Measurements from ENCODE around the gene DHRS12. TPM values are rescaled to one million over a fixed set of nuclear protein-coding genes. Genes with fewer than 3 reads are reported as not detected.

The DHRS12 gene
- total RNA-seq, 1 donor from 2014 or later = 11.3 TPM

DNA sequence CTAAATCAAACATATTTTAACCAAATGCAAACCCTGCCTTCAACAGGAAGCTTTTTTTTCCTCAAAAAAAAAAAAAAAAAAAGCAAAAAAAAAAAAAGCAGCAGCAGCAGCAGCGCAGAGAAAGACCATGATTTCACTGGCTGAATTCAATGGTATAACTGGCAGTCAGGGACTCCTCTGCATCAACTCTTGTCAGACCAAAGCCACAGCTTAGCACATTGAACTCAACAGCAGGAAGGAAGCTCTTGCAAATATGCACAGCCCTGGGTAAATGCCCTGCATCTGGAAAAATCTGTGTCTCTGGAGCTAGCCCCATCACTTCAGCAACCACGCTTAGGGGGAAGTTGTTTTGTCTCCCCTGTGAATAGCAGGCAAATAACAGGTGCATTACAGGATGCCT is 17.6 kb upstream of the DHRS12 start:
- H3K4me3 Mint-ChIP-seq = no peak overlapping the region
- TF ChIP-seq, protein P1, sequence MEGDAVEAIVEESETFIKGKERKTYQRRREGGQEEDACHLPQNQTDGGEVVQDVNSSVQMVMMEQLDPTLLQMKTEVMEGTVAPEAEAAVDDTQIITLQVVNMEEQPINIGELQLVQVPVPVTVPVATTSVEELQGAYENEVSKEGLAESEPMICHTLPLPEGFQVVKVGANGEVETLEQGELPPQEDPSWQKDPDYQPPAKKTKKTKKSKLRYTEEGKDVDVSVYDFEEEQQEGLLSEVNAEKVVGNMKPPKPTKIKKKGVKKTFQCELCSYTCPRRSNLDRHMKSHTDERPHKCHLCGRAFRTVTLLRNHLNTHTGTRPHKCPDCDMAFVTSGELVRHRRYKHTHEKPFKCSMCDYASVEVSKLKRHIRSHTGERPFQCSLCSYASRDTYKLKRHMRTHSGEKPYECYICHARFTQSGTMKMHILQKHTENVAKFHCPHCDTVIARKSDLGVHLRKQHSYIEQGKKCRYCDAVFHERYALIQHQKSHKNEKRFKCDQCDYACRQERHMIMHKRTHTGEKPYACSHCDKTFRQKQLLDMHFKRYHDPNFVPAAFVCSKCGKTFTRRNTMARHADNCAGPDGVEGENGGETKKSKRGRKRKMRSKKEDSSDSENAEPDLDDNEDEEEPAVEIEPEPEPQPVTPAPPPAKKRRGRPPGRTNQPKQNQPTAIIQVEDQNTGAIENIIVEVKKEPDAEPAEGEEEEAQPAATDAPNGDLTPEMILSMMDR (conservative IDR thresholded peaks at IDR 0.05) = no peak
- no peak for DNase-seq (ENCODE audit: extremely low spot score, unreplicated experiment)

GRCh38 chr13:51820016-51820597 is 16.1 kb upstream of the DHRS12 start:
- Mint-ChIP-seq H3K36me3 (no peaks in the 10 kb centered on the region), H3K4me1 (ENCODE audit: unreplicated experiment) (peaks cover 8% of the 10 kb centered on the region), H3K9me3 (no peaks in the 10 kb centered on the region), H3K27me3 (peaks cover 11% of the 10 kb centered on the region), H3K27ac (no peak overlapping the region), H3K4me3 (no peak overlapping the region)
- no peak for DNase-seq (ENCODE audit: extremely low spot score, unreplicated experiment)
- TF ChIP-seq, protein P1 (conservative IDR thresholded peaks at IDR 0.05) = no peak

More for the DNA sequence above, 17.6 kb upstream of the DHRS12 start:
- Mint-ChIP-seq H3K36me3 (no peaks in the 10 kb centered on the region), H3K27ac (no peak overlapping the region), H3K9me3 (no peaks in the 10 kb centered on the region), H3K4me1 (ENCODE audit: unreplicated experiment) (peaks cover 6% of the 10 kb centered on the region), H3K27me3 (peaks cover 11% of the 10 kb centered on the region)

DNA sequence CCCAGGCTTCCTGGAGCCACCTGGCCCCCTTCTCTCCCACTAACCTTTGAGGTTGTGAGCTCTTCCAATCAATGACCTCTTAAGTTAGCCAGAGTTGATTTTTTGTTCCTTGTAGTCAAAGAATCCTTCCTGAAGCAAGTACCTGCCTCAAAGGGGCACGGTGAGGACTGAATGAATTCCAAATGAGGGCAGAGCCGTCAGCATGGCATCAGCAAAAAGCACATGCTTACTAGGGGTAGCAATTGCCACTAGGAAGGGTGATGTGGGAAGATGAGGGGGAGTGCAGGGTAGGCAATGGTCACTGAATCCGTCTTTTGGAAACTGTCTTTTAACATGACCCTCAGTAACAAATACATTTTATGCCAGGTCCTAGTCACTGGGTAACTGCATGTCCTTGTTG is 15.6 kb upstream of the DHRS12 start:
- H3K4me3 Mint-ChIP-seq = no peak overlapping the region
- no peak for DNase-seq (ENCODE audit: extremely low spot score, unreplicated experiment)
- peaks cover 11% of the 10 kb centered on the region for H3K27me3 Mint-ChIP-seq
- no peaks in the 10 kb centered on the region for H3K36me3 Mint-ChIP-seq
- H3K9me3 Mint-ChIP-seq = no peaks in the 10 kb centered on the region
- TF ChIP-seq, protein P1 (conservative IDR thresholded peaks at IDR 0.05) = no peak
- no peak overlapping the region for H3K27ac Mint-ChIP-seq
- peaks cover 12% of the 10 kb centered on the region for H3K4me1 Mint-ChIP-seq (ENCODE audit: unreplicated experiment)

- no peak for DNase-seq (ENCODE audit: extremely low spot score, unreplicated experiment)
- peaks cover 12% of the 10 kb centered on the region for H3K4me1 Mint-ChIP-seq (ENCODE audit: unreplicated experiment)
- no peaks in the 10 kb centered on the region for H3K9me3 Mint-ChIP-seq
- TF ChIP-seq, protein P1 (conservative IDR thresholded peaks at IDR 0.05) = no peak
- no peak overlapping the region for H3K4me3 Mint-ChIP-seq
- no peaks in the 10 kb centered on the region for H3K36me3 Mint-ChIP-seq
- no peak overlapping the region for H3K27ac Mint-ChIP-seq
- H3K27me3 Mint-ChIP-seq = peaks cover 11% of the 10 kb centered on the region
Observed at GRCh38 chr13:51818781-51819511, 15.0 kb upstream of the DHRS12 start.

- H3K9me3 Mint-ChIP-seq = no peaks in the 10 kb centered on the region
- DNase-seq (ENCODE audit: extremely low spot score, unreplicated experiment) = no peak
- H3K27me3 Mint-ChIP-seq = peaks cover 11% of the 10 kb centered on the region
- peaks cover 12% of the 10 kb centered on the region for H3K4me1 Mint-ChIP-seq (ENCODE audit: unreplicated experiment)
- no peaks in the 10 kb centered on the region for H3K36me3 Mint-ChIP-seq
- no peak overlapping the region for H3K4me3 Mint-ChIP-seq
- TF ChIP-seq, protein P1 (conservative IDR thresholded peaks at IDR 0.05) = no peak
- no peak overlapping the region for H3K27ac Mint-ChIP-seq
Observed at GRCh38 chr13:51818276-51818675, 14.3 kb upstream of the DHRS12 start.
